Heart left ventricle (tissue), 16 donors: ENCODE results near the gene NPM1. TPM values are rescaled to one million over a fixed set of nuclear protein-coding genes. Genes with fewer than 3 reads are reported as not detected.

Experiments
- ATAC-seq, 4 donors: fragments of 200-7000 bp; cut with Tn5 transposase; one replicate each; pipeline ENCODE4 v1.9.1; 2020 to 2022; ENCODE audit warnings: moderate library complexity in 4 of 4, mild to moderate bottlenecking in 3 of 4, moderate number of reproducible peaks in 1 of 4
- DNase-seq, 5 donors: peaks; one replicate each; pipeline ENCODE4 v3.0.0-alpha.2; 2020
- H3K27ac ChIP-seq, 12 donors: fragments of 200-600 bp; sonication (generic) in 4 of 12; one replicate each; pipeline versions ENCODE4 v1.5.0 to v1.8.0; 2016 to 2022; ENCODE audit warnings: mild to moderate bottlenecking in 2 of 12
- H3K27me3 ChIP-seq, 9 donors: fragments of 200-600 bp; sonication (generic) in 2 of 9; one replicate each; pipeline versions ENCODE4 v1.5.1 to v1.8.0; 2016 to 2022; ENCODE audit warnings: mild to moderate bottlenecking in 3 of 9
- H3K36me3 ChIP-seq, 9 donors: fragments of 200-600 bp; sonication (generic) in 2 of 9; one replicate each; pipeline versions ENCODE4 v1.5.0 to v1.8.0; 2018 to 2022; ENCODE audit warnings: mild to moderate bottlenecking in 2 of 9
- H3K4me1 ChIP-seq, 12 donors: fragments of 200-600 bp; sonication (generic) in 4 of 12; one replicate each; pipeline versions ENCODE4 v1.5.0 to v1.8.0; 2016 to 2022; ENCODE audit warnings: mild to moderate bottlenecking in 3 of 12
- H3K4me3 ChIP-seq, 12 donors: fragments of 200-600 bp; sonication (generic) in 4 of 12; one replicate each; pipeline versions ENCODE4 v1.5.0 to v1.8.0; 2017 to 2022; ENCODE audit warnings: mild to moderate bottlenecking in 9 of 12, moderate library complexity in 4 of 12
- H3K9me3 ChIP-seq, 12 donors: fragments of 200-600 bp; sonication (generic) in 4 of 12; one replicate each; pipeline versions ENCODE4 v1.5.0 to v1.8.0; 2016 to 2022; ENCODE audit warnings: mild to moderate bottlenecking in 1 of 12
- POLR2A ChIP-seq, 2 donors: fragments of 450-650 bp; IDR thresholded peaks; one replicate each; pipeline ENCODE4 v1.6.1; 2017; ENCODE audit warnings: antibody characterized with exemption in 2 of 2, mild to moderate bottlenecking in 2 of 2, moderate library complexity in 2 of 2
- WGBS, 4 donors: extraction: QIAGEN DNeasy Blood & Tissue Kit in 2 of 4; methylation state at CpG; one replicate each; pipeline versions ENCODE4 v1.1.5 to v1.1.7; 2013 to 2018; 5-methylcytosine and 5-hydroxymethylcytosine counted together
- intact Hi-C, 10 donors: fragments of 100-400 bp; cut with DNase I; formaldehyde crosslinking; loops; one replicate each; pipeline versions ENCODE4 v1.11.1 to v1.14.2; 2022
- polyA plus RNA-seq, 2 donors: library from polyadenylated mRNA; stranded (reverse); fragments of 200-250 nt; gene quantifications; one replicate each; pipeline ENCODE4 v1.2.3, GENCODE V29; 2013
- total RNA-seq, 9 donors: library from RNA; depleted of rRNA in 2 of 9; stranded (reverse); fragments of >200 nt in 2 of 9; fragmentation: NEBNext Ultra II Directional in 3 of 9; extraction: Animal tissue kit (Norgen Biotek cat#: 25700) in 3 of 9; gene quantifications; one replicate each; pipeline versions ENCODE4 v1.1.0 to v1.2.4, GENCODE V29; 2016 to 2023
- TF ChIP-seq, protein P1 (sequence below), 12 donors: fragments of 200-600 bp; sonication (generic) in 4 of 12; IDR thresholded peaks; one replicate each; pipeline versions ENCODE4 v1.5.0 to v1.8.0; 2018 to 2022; ENCODE audit warnings: antibody characterized with exemption in 12 of 12, mild to moderate bottlenecking in 5 of 12
- donor health status: ischemic (EF 13 %, LVEDD 7.1; RV severe dilation, severe dysfunction).
- donor health status: healthy with polysubstance abuse.
- donor health status: DM: no; HTN: yes; CAD: no.
- donor health status: DM: no; HTN: no; CAD: no.
- donor health status: ischemic (EF 25% LVEDD 6.9; RV normal size, moderate dysfunction).
- donor health status: ischemic (EF 25% LVEDD 5.7; RV mildly dilated, moderate dysfunction).
- donor health status: healthy.
- donor health status: DM: yes; HTN: yes; CAD: no.
- donor health status: ischemic (EF 35%, LVEDD 5.7; RV mildly dilated, moderate dysfunction).
- donor health status: nonischemic (EF 11% LVEDD 7.7; RV severe dilation, severe dysfunction).
- donor health status: DM: yes; HTN: yes; CAD: no.
- donor health status: PGD.
- donor health status: ischemic (EF 29% LVEDD 5.4; RV normal size, mild dysfunction).
- donor health status: nonischemic (EF 23%, LVEDD 6.1; RV moderate dilation, normal function).

NPM1 gene
- total and polyA plus RNA-seq, 11 donors, result 240 to 1,458 (median 442) TPM

DNA sequence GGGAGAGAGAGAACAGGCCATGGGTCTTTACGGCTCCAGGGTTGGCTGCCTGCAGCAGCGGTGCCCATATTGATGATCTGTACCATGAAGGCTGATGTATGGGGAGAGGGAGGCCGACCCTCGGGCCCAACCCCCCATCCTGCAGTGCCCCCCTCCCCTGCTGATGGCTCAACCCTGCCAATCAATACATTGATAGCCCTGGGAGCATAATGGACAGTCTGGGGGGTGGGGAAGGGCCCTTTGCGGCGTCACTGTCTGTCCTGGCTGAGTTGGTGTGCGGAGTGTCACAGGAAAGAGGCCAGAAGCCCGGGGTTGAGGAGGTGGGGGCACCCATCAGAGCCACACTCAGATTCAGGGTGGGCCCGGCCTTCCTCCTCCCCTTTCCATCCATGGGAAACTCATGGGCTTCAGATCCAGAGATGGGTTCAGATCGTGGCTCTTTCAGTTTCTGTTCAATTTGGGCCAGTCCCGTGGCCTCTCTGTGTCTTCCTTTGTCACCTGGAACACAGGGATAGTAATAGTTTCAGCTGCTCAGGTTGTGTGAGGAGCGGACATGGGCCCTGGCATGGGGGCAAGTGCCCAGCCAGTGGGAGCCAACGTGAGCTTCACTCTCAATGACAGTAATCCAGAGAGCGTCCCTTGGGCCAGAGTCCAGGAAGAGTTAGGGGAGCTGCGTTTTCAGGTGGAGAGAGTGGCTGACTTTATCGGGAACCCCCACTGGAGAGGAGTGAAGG is 41.3 kb downstream of the NPM1 start:
- H3K9me3 ChIP-seq, result no peaks in the 10 kb centered on the region
- H3K27ac ChIP-seq, result peak overlapping the region in 2 of 12 donors; percentile 50 to 67
- WGBS, 4 donors, result 77 to 82% (median 81%) methylated on average over 14 to 16 of the region's 16 CpGs
- DNase-seq, result peak in 3 of 5 donors; percentile 9 to 18 (median 12)
- no peak for ATAC-seq
- peaks cover 0 to 55% (median 15%) of the 10 kb centered on the region in 12 donors for H3K4me1 ChIP-seq
- no peaks in the 10 kb centered on the region for H3K36me3 ChIP-seq
- TF ChIP-seq, protein P1, sequence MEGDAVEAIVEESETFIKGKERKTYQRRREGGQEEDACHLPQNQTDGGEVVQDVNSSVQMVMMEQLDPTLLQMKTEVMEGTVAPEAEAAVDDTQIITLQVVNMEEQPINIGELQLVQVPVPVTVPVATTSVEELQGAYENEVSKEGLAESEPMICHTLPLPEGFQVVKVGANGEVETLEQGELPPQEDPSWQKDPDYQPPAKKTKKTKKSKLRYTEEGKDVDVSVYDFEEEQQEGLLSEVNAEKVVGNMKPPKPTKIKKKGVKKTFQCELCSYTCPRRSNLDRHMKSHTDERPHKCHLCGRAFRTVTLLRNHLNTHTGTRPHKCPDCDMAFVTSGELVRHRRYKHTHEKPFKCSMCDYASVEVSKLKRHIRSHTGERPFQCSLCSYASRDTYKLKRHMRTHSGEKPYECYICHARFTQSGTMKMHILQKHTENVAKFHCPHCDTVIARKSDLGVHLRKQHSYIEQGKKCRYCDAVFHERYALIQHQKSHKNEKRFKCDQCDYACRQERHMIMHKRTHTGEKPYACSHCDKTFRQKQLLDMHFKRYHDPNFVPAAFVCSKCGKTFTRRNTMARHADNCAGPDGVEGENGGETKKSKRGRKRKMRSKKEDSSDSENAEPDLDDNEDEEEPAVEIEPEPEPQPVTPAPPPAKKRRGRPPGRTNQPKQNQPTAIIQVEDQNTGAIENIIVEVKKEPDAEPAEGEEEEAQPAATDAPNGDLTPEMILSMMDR (IDR thresholded peaks at IDR 0.05), result no peak
- TF ChIP-seq POLR2A (IDR thresholded peaks at IDR 0.05), result no peak
- intact Hi-C loops, result loop anchor here in 7 of 10 donors (10.0 kb wide), 6 partner anchors 56 to 616 kb away; no protein-coding TSS in a partner anchor
- no peaks in the 10 kb centered on the region for H3K27me3 ChIP-seq
- H3K4me3 ChIP-seq, result no peak overlapping the region

GRCh38 chr5:171429543-171429910 is 41.9 kb downstream of the NPM1 start:
- ATAC-seq (no peak), DNase-seq (peak in 2 of 5 donors; percentile 19 to 27)
- no peak overlapping the region for H3K4me3 ChIP-seq
- no peaks in the 10 kb centered on the region for H3K36me3 ChIP-seq
- peaks cover 0 to 52% (median 15%) of the 10 kb centered on the region in 12 donors for H3K4me1 ChIP-seq
- H3K27me3 ChIP-seq, result no peaks in the 10 kb centered on the region
- TF ChIP-seq, protein P1 (IDR thresholded peaks at IDR 0.05), result no peak
- no peak for TF ChIP-seq POLR2A (IDR thresholded peaks at IDR 0.05)
- intact Hi-C loops, result loop anchor here in 7 of 10 donors (10.0 kb wide), 6 partner anchors 55 to 615 kb away; no protein-coding TSS in a partner anchor
- H3K9me3 ChIP-seq, result no peaks in the 10 kb centered on the region
- WGBS, 4 donors, result 79 to 92% (median 85%) methylated on average over 3 to 4 of the region's 4 CpGs
- H3K27ac ChIP-seq, result peak overlapping the region in 2 of 12 donors; percentile 50 to 67

- Histone ChIP-seq H3K36me3 (no peaks in the 10 kb centered on the region), H3K4me1 (peaks cover 0 to 46% (median 15%) of the 10 kb centered on the region in 12 donors), H3K27me3 (no peaks in the 10 kb centered on the region), H3K27ac (peak overlapping the region in 1 of 12 donors; percentile 62), H3K4me3 (no peak overlapping the region), H3K9me3 (no peaks in the 10 kb centered on the region)
- TF ChIP-seq, protein P1 (IDR thresholded peaks at IDR 0.05), result no peak
- no peak for TF ChIP-seq POLR2A (IDR thresholded peaks at IDR 0.05)
- intact Hi-C loops, result no loop called here
- 74 to 89% (median 86%) methylated on average over 7 of the region's 7 CpGs for WGBS, 4 donors
- no peak for ATAC-seq
- peak in 2 of 5 donors; percentile 13 to 28 for DNase-seq
Measured at GRCh38 chr5:171431251-171431777, 43.7 kb downstream of the NPM1 start.

- H3K27me3 ChIP-seq, result no peaks in the 10 kb centered on the region
- peak overlapping the region in 1 of 12 donors; percentile 62 for H3K27ac ChIP-seq
- H3K4me3 ChIP-seq, result no peak overlapping the region
- intact Hi-C loops, result no loop called here
- no peaks in the 10 kb centered on the region for H3K36me3 ChIP-seq
- WGBS, 4 donors, result 59 to 74% (median 60%) methylated on average over 7 to 8 of the region's 8 CpGs
- H3K9me3 ChIP-seq, result no peaks in the 10 kb centered on the region
- ATAC-seq (no peak), DNase-seq (peak in 2 of 5 donors; percentile 30 to 58)
- no peak for TF ChIP-seq POLR2A (IDR thresholded peaks at IDR 0.05)
- TF ChIP-seq, protein P1 (IDR thresholded peaks at IDR 0.05), result no peak
- H3K4me1 ChIP-seq, result peaks cover 0 to 53% (median 14%) of the 10 kb centered on the region in 12 donors
Measured at GRCh38 chr5:171432076-171432475, 44.4 kb downstream of the NPM1 start.
